Gastrocnemius medialis (tissue), 4 donors: ENCODE measurements around the gene CCDC146.

Source experiments
- POLR2A ChIP-seq, 2 donors: fragments of 450-650 bp; IDR thresholded peaks; one replicate each; pipeline ENCODE4 v1.6.1; 2017; ENCODE audit warnings: antibody characterized with exemption in 2 of 2, mild to moderate bottlenecking in 2 of 2, moderate library complexity in 2 of 2
- TF ChIP-seq, protein P1 (sequence below), 5 experiments: fragments of 450-650 bp in 3 of 5; fragments of 200-600 bp in 2 of 5; sonication (generic) in 2 of 5; IDR thresholded peaks in 4 of 5; conservative IDR thresholded peaks in 1 of 5; 1 replicate in 4 of 5; 2 replicates in 1 of 5; pipeline ENCODE4 v1.5.1; 2016 to 2019; ENCODE audit warnings: antibody characterized with exemption in 5 of 5, mild to moderate bottlenecking in 3 of 5, moderate library complexity in 3 of 5

DNA sequence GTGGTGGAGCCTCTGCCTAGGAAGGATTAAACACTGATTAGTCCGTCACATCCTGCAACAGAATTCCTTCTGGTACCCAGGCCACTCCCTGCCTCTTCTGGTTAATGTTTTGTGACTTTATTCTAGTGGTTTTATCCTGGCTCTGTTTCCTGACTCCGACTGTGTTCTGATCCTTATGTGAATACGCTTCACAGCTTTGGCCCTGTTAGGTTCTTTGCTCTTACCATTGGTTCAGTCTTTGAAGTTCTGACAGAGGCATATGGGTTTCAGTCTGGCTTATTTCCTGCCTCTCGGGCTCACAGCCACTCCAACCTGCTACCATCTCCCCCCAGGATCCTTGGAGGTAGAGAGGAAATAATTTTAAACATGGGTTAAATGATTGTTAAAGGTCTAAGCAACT lies 100.4 kb downstream of the CCDC146 start:
- TF ChIP-seq, protein P1, sequence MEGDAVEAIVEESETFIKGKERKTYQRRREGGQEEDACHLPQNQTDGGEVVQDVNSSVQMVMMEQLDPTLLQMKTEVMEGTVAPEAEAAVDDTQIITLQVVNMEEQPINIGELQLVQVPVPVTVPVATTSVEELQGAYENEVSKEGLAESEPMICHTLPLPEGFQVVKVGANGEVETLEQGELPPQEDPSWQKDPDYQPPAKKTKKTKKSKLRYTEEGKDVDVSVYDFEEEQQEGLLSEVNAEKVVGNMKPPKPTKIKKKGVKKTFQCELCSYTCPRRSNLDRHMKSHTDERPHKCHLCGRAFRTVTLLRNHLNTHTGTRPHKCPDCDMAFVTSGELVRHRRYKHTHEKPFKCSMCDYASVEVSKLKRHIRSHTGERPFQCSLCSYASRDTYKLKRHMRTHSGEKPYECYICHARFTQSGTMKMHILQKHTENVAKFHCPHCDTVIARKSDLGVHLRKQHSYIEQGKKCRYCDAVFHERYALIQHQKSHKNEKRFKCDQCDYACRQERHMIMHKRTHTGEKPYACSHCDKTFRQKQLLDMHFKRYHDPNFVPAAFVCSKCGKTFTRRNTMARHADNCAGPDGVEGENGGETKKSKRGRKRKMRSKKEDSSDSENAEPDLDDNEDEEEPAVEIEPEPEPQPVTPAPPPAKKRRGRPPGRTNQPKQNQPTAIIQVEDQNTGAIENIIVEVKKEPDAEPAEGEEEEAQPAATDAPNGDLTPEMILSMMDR (IDR thresholded peaks at IDR 0.05 in 4 of 5, conservative IDR thresholded peaks at IDR 0.05 in 1 of 5) = no peak
- TF ChIP-seq POLR2A (IDR thresholded peaks at IDR 0.05) = no peak
